Measurements from ENCODE around the gene ANKDD1B.
"Not testable (repeated sequence)": the region's sequence is repeated elsewhere in the genome, so short reads cannot be mapped to it uniquely, and the experiment has no call there.

The ANKDD1B gene

GRCh38 chr5:75662061-75662460 is 50.8 kb downstream of the ANKDD1B start:
- DNase-seq, result no peak

- DNase-seq, result no peak
Observed at GRCh38 chr5:75663579-75664284, 52.5 kb downstream of the ANKDD1B start.

- DNase-seq, result no peak
Observed at GRCh38 chr5:75664979-75665378, 53.7 kb downstream of the ANKDD1B start.

GRCh38 chr5:75666801-75667200 is 55.5 kb downstream of the ANKDD1B start:
- no peak for DNase-seq

- DNase-seq, result no peak
Observed at GRCh38 chr5:75667586-75667985, 56.3 kb downstream of the ANKDD1B start.

- no peak for DNase-seq
Observed at GRCh38 chr5:75668445-75668844, 57.2 kb downstream of the ANKDD1B start.

- peak in 2 of 4 experiments; percentile 0 to 23 for DNase-seq
Observed at GRCh38 chr5:75668977-75669689, 57.9 kb downstream of the ANKDD1B start.

- DNase-seq, result no peak
Observed at GRCh38 chr5:75670577-75670976, 59.3 kb downstream of the ANKDD1B start.

- no peak for DNase-seq
Observed at GRCh38 chr5:75671506-75671905, 60.3 kb downstream of the ANKDD1B start.

- no peak for DNase-seq
Observed at GRCh38 chr5:75672616-75673015, 61.4 kb downstream of the ANKDD1B start.

- no peak for DNase-seq
Observed at GRCh38 chr5:75675783-75676182, 64.5 kb downstream of the ANKDD1B start.

GRCh38 chr5:75677607-75678006 is 66.4 kb downstream of the ANKDD1B start:
- no peak for DNase-seq

- no peak for DNase-seq
Observed at GRCh38 chr5:75678155-75678554, 66.9 kb downstream of the ANKDD1B start.

GRCh38 chr5:75681125-75681830 is 70.0 kb downstream of the ANKDD1B start:
- no peak for DNase-seq

GRCh38 chr5:75685141-75685540 is 73.9 kb downstream of the ANKDD1B start:
- DNase-seq, result no peak

GRCh38 chr5:75686480-75686879 is 75.2 kb downstream of the ANKDD1B start:
- no peak for DNase-seq

- no peak for DNase-seq
Observed at GRCh38 chr5:75690669-75691068, 79.4 kb downstream of the ANKDD1B start.

GRCh38 chr5:75694781-75695180 is 83.5 kb downstream of the ANKDD1B start:
- DNase-seq, result no peak

- not testable (repeated sequence) for DNase-seq
Observed at GRCh38 chr5:75695472-75696351, 84.5 kb downstream of the ANKDD1B start.

- no peak for DNase-seq
Observed at GRCh38 chr5:75701856-75702255, 90.6 kb downstream of the ANKDD1B start.

- no peak for DNase-seq
Observed at GRCh38 chr5:75706016-75706415, 94.8 kb downstream of the ANKDD1B start.

- no peak for DNase-seq
Observed at GRCh38 chr5:75706775-75707174, 95.5 kb downstream of the ANKDD1B start.
